Activated CD4-positive, alpha-beta memory T cell treated with anti-CD3 and anti-CD28 coated beads for 36 hours (primary cell): Measurements from ENCODE around the gene ZNF319. TPM values are rescaled to one million over a fixed set of nuclear protein-coding genes. Genes with fewer than 3 reads are reported as not detected.

ENCODE experiments used
- CTCF ChIA-PET: fragments of 350-600 bp; sonication (Branson Sonifier 250); formaldehyde crosslinking; loops from one replicate; lab custom pipeline; 2021; ENCODE audit warnings: antibody characterized with exemption, inconsistent platforms; lab: Charles Lee
- POLR2A ChIA-PET: fragments of 350-600 bp; sonication (Branson Sonifier 250); formaldehyde crosslinking; loops from one replicate; lab custom pipeline; 2021; ENCODE audit warnings: antibody characterized with exemption; lab: Charles Lee
- DNase-seq: peaks from one replicate; pipeline ENCODE4 v3.0.0-alpha.2; 2020
- H3K27ac Mint-ChIP-seq: one replicate; pipeline ENCODE4 v1.8.0; 2021; ENCODE audit warnings: mixed read lengths
- H3K27me3 Mint-ChIP-seq: one replicate; pipeline ENCODE4 v1.8.0; 2021; ENCODE audit warnings: mixed read lengths
- H3K36me3 Mint-ChIP-seq: one replicate; pipeline ENCODE4 v1.8.0; 2021; ENCODE audit warnings: mixed read lengths
- H3K4me1 Mint-ChIP-seq: one replicate; pipeline ENCODE4 v1.8.0; 2021; ENCODE audit warnings: low read depth, mixed read lengths
- H3K4me3 Mint-ChIP-seq: one replicate; pipeline ENCODE4 v1.8.0; 2021; ENCODE audit warnings: mild to moderate bottlenecking, mixed read lengths
- H3K9me3 Mint-ChIP-seq: one replicate; pipeline ENCODE4 v1.8.0; 2021; ENCODE audit warnings: mixed read lengths
- intact Hi-C: fragments of 100-400 bp; cut with micrococcal nuclease; formaldehyde crosslinking; loops from one replicate; pipeline ENCODE4 v1.15.1; 2023
- total RNA-seq, 2 experiments: library from RNA; stranded (reverse); gene quantifications; one replicate each; pipeline ENCODE4 v1.2.3, GENCODE V29; 2021

ZNF319 gene
- total RNA-seq, 2 experiments from 2014 or later, result 6.5 to 8.1 TPM

DNA sequence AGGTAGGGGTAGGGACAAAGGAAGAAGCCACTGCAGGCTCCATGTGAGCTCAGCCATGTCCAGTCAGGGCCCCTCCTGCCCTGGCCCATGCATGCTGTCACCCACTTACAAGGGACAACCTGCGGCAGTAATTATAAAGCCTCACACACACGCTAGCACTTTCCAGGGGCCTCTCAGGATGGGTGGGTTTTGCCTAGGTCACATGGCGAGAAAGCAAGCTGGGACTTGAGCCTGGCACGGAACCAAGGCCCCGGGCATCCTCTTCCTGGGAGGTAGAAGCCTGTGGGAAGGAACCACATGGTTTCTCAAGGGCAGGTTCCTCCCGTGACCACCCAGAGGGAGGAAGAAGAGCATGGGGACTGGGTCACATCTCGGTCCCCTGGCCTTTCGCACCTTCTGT is 7.0 kb downstream of the ZNF319 start:
- peaks cover 11% of the 10 kb centered on the region for H3K36me3 Mint-ChIP-seq
- intact Hi-C loops, result no loop called here
- H3K4me1 Mint-ChIP-seq, result peaks cover 35% of the 10 kb centered on the region
- H3K27me3 Mint-ChIP-seq, result no peaks in the 10 kb centered on the region
- POLR2A ChIA-PET, result no interaction called here
- H3K9me3 Mint-ChIP-seq, result no peaks in the 10 kb centered on the region
- DNase-seq, result no peak
- no peak overlapping the region for H3K27ac Mint-ChIP-seq
- CTCF ChIA-PET, result interaction anchor here (0.9 to 2.1 kb wide), 3 partner anchors 9 to 236 kb away, joined by 4 to 5 read pairs (median 4); no protein-coding TSS in a partner anchor
- H3K4me3 Mint-ChIP-seq, result no peak overlapping the region

DNA sequence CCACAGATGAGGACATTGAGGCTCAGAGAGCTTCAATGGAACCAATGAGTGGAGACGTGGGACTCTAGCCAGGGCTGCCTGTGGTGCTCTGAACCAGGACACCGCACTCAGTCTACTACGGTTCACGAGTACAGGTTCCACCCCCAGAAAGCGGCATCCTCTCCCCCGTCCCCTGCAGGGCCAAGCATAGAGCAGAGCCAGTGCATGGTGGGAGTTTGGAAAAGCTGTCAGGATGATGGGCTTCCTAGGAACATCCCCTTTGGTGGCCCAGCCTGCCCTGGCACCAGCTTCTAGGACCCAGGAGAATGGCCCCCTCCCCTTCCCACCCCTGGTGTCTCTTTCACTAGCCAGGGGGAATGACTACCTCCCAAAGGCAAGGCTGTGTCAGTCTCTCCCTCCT is 8.4 kb downstream of the ZNF319 start:
- Mint-ChIP-seq H3K4me3 (no peak overlapping the region), H3K27me3 (no peaks in the 10 kb centered on the region), H3K4me1 (peaks cover 21% of the 10 kb centered on the region), H3K9me3 (no peaks in the 10 kb centered on the region), H3K36me3 (peaks cover 5% of the 10 kb centered on the region), H3K27ac (no peak overlapping the region)
- intact Hi-C loops, result no loop called here
- ChIA-PET CTCF (no interaction called here), POLR2A (interaction anchor here (0.7 kb wide), 1 partner anchor 8 kb away, joined by 3 read pairs; no protein-coding TSS in a partner anchor)
- no peak for DNase-seq

DNA sequence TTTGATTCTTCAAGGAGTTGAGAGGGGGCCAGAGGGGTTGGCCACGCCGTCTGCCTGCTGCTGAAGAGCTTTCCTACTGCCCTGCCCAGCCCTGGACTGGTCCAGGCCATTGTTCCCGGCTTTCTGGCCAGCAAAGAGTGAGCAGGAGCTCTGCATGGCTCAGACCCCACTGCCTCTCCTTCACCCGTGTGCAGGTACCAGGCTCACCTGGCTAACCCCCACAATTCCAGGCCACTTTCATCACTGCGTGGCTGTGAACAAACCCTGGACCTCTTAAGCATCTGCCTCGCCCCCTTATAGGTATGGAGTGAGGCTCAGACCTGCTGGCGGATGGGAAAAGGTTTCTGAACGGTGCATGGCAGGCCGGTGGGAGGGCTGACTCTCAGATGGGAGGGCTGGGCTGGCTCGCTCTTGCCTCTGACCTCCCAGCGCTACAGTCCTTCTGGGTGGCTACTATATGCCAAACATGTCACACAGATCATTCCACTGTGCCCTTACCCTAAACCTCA is 8.9 kb downstream of the ZNF319 start:
- Mint-ChIP-seq H3K4me3 (no peak overlapping the region), H3K27me3 (no peaks in the 10 kb centered on the region), H3K36me3 (peaks cover 4% of the 10 kb centered on the region), H3K4me1 (peaks cover 16% of the 10 kb centered on the region), H3K9me3 (no peaks in the 10 kb centered on the region), H3K27ac (no peak overlapping the region)
- intact Hi-C loops, result no loop called here
- DNase-seq, result no peak
- POLR2A ChIA-PET, result interaction anchor here (0.7 kb wide), 1 partner anchor 9 kb away, joined by 3 read pairs; no protein-coding TSS in a partner anchor
- CTCF ChIA-PET, result no interaction called here

DNA sequence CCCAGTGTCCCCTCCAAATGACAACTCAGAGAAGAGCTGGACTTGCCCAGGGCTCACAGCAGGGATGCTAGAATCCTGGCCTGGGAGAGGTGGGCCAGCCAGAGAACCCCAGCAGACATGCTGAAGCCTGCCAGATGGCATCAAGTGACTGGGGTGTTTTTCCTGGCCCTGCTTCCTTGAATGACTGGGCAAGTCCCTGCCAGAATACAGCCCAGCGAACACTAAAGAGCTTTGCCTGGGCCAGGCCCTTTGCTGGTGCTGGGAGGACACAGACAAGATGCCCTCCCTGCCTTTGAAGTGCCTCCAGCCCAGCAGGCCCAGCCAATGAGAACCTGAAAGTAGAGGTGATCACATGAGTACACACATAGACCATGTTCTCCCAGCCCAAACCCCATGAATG is 11.5 kb downstream of the ZNF319 start:
- peaks cover 8% of the 10 kb centered on the region for H3K4me1 Mint-ChIP-seq
- H3K9me3 Mint-ChIP-seq, result no peaks in the 10 kb centered on the region
- no peak overlapping the region for H3K27ac Mint-ChIP-seq
- H3K27me3 Mint-ChIP-seq, result no peaks in the 10 kb centered on the region
- no peak overlapping the region for H3K4me3 Mint-ChIP-seq
- ChIA-PET CTCF (no interaction called here), POLR2A (interaction anchor here (1.6 kb wide), 1 partner anchor 11 kb away, joined by 4 read pairs; no protein-coding TSS in a partner anchor)
- H3K36me3 Mint-ChIP-seq, result no peaks in the 10 kb centered on the region
- intact Hi-C loops, result no loop called here
- DNase-seq, result no peak

DNA sequence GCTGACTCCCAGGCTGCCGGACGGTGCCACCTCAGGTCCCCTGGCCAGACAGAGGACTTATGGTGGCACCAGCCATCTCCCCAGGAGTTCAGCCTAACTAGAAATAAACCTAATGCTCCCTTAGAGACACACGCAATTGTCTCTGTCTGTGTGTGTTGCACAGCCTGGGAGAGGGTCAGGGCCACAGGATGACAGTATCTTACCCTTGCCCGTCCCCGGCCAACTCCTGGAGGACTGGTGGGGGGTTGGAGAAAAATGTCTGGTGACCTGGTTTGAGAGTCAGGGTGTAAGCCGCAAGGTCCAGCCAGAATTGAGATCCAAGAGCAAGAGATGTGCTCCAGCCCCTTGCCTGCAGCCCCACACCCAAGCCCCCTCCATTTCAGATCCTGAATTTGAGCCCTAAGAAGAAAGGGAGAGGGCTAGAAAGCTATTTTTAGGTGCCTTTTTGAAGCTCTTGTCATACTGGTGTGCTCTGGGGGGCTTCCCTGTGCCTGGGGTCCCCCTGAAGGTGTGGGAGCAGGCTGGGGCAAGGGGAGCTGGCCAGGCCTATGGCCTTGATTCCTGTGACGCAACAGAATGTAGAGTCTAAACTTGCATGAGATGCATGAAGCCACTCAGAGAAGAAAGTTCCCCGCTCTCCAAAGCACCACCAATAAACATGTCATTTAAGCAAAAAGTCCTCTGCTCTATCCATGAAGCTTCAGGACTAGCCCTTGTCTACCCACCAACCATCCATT is 12.9 kb downstream of the ZNF319 start:
- no peaks in the 10 kb centered on the region for H3K9me3 Mint-ChIP-seq
- no peaks in the 10 kb centered on the region for H3K27me3 Mint-ChIP-seq
- H3K27ac Mint-ChIP-seq, result no peak overlapping the region
- H3K4me3 Mint-ChIP-seq, result no peak overlapping the region
- peaks cover 8% of the 10 kb centered on the region for H3K4me1 Mint-ChIP-seq
- intact Hi-C loops, result no loop called here
- H3K36me3 Mint-ChIP-seq, result no peaks in the 10 kb centered on the region
- no peak for DNase-seq
- ChIA-PET POLR2A (no interaction called here), CTCF (interaction anchor here (1.2 kb wide), 1 partner anchor 12 kb away, joined by 3 read pairs; no protein-coding TSS in a partner anchor)

DNA sequence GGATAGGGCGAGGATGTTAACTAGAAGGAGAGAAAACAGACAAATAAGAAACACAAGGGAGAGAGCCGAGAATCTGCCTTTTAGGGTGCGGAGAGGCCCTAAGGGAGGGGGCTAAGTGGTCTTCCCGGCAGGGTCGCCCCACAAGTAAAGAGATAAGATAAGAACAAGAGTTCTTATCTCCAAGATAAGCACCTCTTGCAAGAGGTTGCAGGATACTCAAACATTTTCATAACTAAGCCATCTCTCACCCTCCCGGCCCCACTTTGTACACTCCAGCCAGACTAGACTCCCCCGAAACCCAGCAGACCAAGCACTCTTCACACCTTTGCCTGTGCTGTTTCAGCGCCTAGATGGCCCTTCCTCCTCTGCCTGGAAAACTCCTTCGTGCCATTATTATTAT is 14.3 kb downstream of the ZNF319 start:
- CTCF ChIA-PET, result no interaction called here
- intact Hi-C loops, result no loop called here
- POLR2A ChIA-PET, result interaction anchor here (0.7 kb wide), 1 partner anchor 164 kb away, joined by 3 read pairs; no protein-coding TSS in a partner anchor
- Mint-ChIP-seq H3K4me1 (peaks cover 8% of the 10 kb centered on the region), H3K27ac (no peak overlapping the region), H3K4me3 (peak overlapping the region; percentile 7), H3K36me3 (no peaks in the 10 kb centered on the region), H3K27me3 (no peaks in the 10 kb centered on the region), H3K9me3 (no peaks in the 10 kb centered on the region)
- DNase-seq, result no peak

DNA sequence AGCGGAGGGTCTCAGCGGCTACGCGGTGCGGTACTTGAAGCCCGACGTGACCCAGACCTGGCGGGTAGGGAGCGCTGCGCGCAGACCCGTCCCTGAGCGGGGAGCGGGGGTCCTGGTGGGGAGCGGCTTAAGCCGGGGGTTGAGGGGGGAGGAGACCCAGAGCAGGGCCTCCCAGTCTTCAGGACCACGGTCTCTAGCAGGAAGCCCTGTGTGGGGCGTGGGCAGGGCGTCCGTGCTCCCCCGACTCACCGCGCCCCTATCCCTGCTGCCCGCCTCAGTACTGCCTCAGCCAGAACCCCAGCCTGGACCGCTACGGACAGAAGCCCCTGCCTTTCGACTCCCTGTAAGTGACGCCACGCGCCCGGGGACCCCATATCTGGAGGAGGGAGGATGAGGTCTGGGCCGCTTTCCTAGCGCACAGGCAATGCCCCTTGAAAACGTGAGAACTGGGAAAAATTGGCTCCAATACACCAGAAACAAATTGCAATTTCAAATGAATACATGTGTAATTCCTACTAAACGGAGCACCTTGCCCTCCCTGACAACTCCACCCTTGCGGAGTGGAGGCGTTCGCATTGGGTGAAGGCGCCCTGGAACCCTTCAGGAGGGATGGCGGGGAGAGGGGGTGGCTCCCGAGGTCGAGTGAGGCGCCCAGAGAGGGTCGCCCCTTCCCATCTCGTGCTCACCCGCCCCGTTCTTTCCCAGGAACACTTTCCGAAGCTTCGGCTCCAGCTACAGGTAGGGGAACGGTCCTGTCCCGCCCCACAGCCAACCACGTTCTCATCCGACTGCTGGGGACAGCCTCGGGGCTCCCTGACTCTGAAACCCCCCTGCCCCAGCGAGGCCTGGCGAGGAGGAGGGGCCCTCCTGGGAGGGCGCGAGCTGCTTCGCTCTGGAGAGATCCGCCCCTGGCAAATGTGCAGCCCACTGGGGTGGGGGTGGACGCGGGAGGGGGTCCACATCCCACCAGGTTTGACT is 15.0 kb downstream of the ZNF319 start:
- Mint-ChIP-seq H3K4me1 (peaks cover 8% of the 10 kb centered on the region), H3K27ac (no peak overlapping the region)
- DNase-seq, result no peak

DNA sequence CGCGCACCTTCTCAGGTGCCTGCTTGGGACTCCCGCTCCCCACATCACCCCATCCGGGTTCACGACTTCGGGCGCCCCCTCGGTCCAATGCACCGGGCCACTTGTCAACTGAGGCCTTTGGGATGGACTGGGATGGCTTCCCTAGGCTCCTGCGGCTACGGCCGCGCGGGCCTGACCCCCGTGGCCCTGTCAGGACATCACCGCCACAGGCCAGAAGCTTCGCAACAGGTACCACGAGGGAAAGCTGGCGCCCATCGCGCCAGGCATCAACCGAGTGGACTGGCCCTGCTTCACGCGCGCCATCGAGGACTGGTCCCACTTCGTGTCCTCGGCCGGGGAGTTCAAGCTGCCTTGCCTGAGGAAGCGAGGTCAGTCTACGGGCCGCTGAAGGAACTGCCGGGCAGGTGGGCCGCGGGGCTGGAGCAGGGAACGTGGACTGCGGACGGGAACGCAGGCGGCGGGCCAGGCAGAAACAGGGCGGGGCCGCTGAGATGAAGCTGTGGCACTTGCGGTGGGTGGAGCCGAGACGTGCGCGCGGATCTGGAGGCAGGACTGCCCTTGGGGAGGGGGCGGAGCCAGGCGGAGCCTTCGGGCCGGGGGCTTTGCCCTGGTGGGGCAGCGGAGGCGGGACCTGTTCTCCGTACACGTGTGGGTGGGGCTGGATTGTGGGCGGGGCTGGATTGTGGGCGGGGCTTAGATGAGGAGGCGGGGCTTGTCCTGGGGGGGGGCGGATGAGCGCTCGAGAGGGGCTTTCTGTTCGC is 15.8 kb downstream of the ZNF319 start:
- peak; percentile 96 for DNase-seq
- intact Hi-C loops, result loop anchor here (1.0 kb wide), 1 partner anchor 15 kb away; no protein-coding TSS in a partner anchor
- no peaks in the 10 kb centered on the region for H3K27me3 Mint-ChIP-seq
- H3K27ac Mint-ChIP-seq, result no peak overlapping the region
- no peaks in the 10 kb centered on the region for H3K9me3 Mint-ChIP-seq
- ChIA-PET POLR2A (interaction anchor here (1.2 to 1.3 kb wide), 2 partner anchors 14 to 15 kb away, joined by 4 read pairs; partner anchors contain the start of gene ZNF319), CTCF (interaction anchor here (0.6 to 0.8 kb wide), 3 partner anchors 9 to 933 kb away, joined by 3 to 4 read pairs (median 3); partner anchors contain the start of gene USB1)
- peaks cover 8% of the 10 kb centered on the region for H3K4me1 Mint-ChIP-seq
- H3K36me3 Mint-ChIP-seq, result no peaks in the 10 kb centered on the region
- H3K4me3 Mint-ChIP-seq, result peak overlapping the region; percentile 87

More for the DNA sequence above, 15.0 kb downstream of the ZNF319 start:
- ChIA-PET CTCF (interaction anchor here (0.6 to 0.8 kb wide), 3 partner anchors 8 to 934 kb away, joined by 3 to 4 read pairs (median 3); partner anchors contain the start of gene USB1), POLR2A (interaction anchor here (1.2 to 1.3 kb wide), 2 partner anchors 13 to 14 kb away, joined by 4 read pairs; partner anchors contain the start of gene ZNF319)
- H3K36me3 Mint-ChIP-seq, result no peaks in the 10 kb centered on the region
- H3K9me3 Mint-ChIP-seq, result no peaks in the 10 kb centered on the region
- intact Hi-C loops, result loop anchor here (1.0 kb wide), 1 partner anchor 14 kb away; no protein-coding TSS in a partner anchor
- H3K27me3 Mint-ChIP-seq, result no peaks in the 10 kb centered on the region
- H3K4me3 Mint-ChIP-seq, result peak overlapping the region; percentile 87

DNA sequence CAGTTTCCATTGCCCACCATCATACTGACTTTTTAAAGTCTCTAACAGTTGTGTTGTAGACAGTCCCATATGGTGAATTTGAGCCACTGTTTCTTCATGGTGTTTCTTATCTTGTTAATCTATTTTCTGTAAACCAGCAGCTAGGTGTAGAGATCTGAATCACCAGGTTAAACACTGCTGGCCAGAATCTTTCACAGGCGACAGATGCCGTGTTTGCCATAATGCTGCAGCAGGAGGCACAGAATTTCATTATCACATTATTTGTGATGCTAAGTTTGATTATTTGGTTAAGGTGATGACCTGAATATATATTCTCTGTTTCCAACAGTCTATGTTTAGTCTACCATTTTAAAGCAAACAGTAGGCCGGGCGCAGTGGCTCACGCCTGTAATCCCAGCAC is 18.1 kb downstream of the ZNF319 start:
- no peak for DNase-seq
- Mint-ChIP-seq H3K4me3 (no peak overlapping the region), H3K4me1 (peaks cover 8% of the 10 kb centered on the region), H3K27ac (no peak overlapping the region), H3K27me3 (no peaks in the 10 kb centered on the region), H3K9me3 (no peaks in the 10 kb centered on the region), H3K36me3 (no peaks in the 10 kb centered on the region)
- ChIA-PET CTCF (no interaction called here), POLR2A (no interaction called here)
- intact Hi-C loops, result no loop called here

DNA sequence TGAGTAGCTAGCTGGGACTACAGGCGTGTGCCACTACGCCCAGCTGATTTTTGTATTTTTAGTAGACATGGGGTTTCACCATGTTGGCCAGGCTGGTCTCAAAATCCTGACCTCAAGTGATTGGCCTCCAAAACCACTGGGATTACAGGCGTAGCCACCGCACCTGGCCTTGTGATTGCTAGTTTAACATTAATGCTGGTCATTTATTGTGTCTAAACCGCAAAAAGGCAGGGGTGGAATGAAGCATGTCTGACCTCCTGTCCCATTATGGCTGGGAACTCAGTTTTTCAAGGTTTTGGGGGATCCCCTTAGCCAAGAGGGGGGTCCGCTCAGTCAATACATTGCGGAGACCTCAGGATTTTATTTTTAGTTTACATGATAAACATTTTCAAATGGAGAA is 18.8 kb downstream of the ZNF319 start:
- intact Hi-C loops, result no loop called here
- H3K27me3 Mint-ChIP-seq, result no peaks in the 10 kb centered on the region
- no peaks in the 10 kb centered on the region for H3K36me3 Mint-ChIP-seq
- H3K4me3 Mint-ChIP-seq, result no peak overlapping the region
- no peak overlapping the region for H3K27ac Mint-ChIP-seq
- peaks cover 8% of the 10 kb centered on the region for H3K4me1 Mint-ChIP-seq
- no peaks in the 10 kb centered on the region for H3K9me3 Mint-ChIP-seq
- POLR2A ChIA-PET, result no interaction called here
- CTCF ChIA-PET, result no interaction called here
- DNase-seq, result no peak

DNA sequence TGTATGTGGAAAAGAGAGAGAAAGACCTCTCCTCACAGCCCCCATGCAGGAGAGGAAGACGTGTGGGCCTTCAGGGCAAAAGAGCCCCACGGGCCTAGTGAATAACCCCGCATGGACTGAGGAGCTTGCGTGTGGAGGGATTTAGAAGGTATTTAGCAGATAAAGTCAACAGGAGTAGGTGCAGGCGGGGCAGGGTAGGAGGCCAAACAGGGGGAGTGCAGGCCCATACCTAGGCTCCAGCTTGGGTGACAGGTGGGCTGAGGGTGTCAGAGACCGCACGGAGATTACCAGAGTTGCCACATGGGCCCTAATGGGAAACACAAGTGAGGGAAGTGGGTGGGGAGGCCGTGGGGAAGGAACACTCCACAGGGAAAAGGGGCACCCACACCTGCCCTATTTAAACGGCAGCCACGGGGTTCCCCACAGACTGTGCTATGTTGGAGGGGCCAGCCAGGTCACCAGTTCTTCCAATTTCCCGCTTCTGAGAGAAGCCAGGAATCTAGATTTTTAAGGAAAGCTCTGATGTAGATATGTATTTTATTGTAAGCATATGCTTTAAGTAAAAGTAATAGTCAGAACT is 21.4 kb downstream of the ZNF319 start:
- no peaks in the 10 kb centered on the region for H3K27me3 Mint-ChIP-seq
- intact Hi-C loops, result no loop called here
- no peak overlapping the region for H3K27ac Mint-ChIP-seq
- H3K9me3 Mint-ChIP-seq, result no peaks in the 10 kb centered on the region
- ChIA-PET CTCF (interaction anchor here (0.5 kb wide), 1 partner anchor 73 kb away, joined by 3 read pairs; no protein-coding TSS in a partner anchor), POLR2A (no interaction called here)
- no peak overlapping the region for H3K4me3 Mint-ChIP-seq
- no peaks in the 10 kb centered on the region for H3K36me3 Mint-ChIP-seq
- no peak for DNase-seq
- H3K4me1 Mint-ChIP-seq, result peaks cover 1% of the 10 kb centered on the region
